ENCODE data around the gene PIK3R4. TPM values are rescaled to one million over a fixed set of nuclear protein-coding genes. Genes with fewer than 3 reads are reported as not detected.

Gene PIK3R4
- total and polyA plus RNA-seq, 2 experiments from 2014 or later: 19.4 to 23.2 TPM

DNA sequence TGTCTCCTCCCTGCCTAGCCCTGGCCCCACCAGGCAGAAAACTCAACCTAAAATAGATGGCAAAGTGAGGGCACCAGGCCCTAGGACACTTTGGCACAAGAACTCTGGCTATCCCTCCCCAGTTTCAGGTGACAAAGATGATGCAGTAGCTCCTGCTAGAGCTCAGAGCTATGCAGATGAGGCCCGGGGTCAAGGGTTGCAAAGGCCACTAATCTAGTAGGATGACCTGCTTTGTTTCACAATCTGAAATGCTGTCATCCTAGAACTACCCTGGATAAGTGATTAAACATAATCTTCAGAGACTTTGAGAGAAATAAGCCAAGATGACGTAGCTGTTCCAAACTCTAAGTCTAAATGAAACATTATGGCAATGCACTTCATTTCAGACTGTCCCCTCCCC lies 24.0 kb upstream of the PIK3R4 start:
- Histone ChIP-seq H3K27me3 (peaks cover 2% of the 10 kb centered on the region), H3K4me3 (no peak overlapping the region), H3K4me1 (ENCODE audit: low read depth) (no peaks in the 10 kb centered on the region), H3K27ac (no peak overlapping the region), H3K36me3 (no peaks in the 10 kb centered on the region), H3K9me3 (ENCODE audit: low read depth) (no peaks in the 10 kb centered on the region)
- TF ChIP-seq, protein P1, sequence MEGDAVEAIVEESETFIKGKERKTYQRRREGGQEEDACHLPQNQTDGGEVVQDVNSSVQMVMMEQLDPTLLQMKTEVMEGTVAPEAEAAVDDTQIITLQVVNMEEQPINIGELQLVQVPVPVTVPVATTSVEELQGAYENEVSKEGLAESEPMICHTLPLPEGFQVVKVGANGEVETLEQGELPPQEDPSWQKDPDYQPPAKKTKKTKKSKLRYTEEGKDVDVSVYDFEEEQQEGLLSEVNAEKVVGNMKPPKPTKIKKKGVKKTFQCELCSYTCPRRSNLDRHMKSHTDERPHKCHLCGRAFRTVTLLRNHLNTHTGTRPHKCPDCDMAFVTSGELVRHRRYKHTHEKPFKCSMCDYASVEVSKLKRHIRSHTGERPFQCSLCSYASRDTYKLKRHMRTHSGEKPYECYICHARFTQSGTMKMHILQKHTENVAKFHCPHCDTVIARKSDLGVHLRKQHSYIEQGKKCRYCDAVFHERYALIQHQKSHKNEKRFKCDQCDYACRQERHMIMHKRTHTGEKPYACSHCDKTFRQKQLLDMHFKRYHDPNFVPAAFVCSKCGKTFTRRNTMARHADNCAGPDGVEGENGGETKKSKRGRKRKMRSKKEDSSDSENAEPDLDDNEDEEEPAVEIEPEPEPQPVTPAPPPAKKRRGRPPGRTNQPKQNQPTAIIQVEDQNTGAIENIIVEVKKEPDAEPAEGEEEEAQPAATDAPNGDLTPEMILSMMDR (IDR thresholded peaks at IDR 0.05; ENCODE audit: low read depth, low read length): no peak
- DNase-seq (ENCODE audit: low read depth in 1 of 2, low spot score in 1 of 2): no peak

DNA sequence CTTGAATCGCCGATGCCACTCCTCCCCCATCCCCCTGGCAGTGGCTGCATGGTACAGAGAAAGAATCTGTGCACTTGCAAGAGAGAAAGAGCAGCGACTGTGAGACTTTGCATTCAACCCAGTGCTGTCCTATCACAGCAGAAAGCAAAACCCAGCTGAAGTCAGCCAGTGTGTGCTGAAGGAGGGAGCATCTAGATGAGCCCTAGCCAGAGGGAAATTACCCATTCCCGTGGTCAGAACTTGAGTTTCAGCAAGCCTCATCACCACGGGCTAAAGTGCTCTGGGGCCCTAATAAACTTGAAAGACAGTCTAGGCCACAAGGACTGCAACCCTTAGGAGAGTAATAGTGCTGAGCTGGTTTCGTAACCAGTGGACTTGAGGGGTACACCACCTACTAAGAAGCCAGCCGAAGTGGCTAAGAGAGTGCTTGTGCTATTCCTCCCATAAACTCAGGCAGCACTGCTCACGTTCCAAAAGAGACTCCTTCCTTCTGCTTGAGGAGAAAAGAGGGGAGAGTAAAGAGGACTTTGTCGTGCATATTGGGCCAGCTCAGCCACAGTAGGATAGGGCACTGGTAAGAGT lies 15.2 kb upstream of the PIK3R4 start:
- no peak for DNase-seq (ENCODE audit: low read depth in 1 of 2, low spot score in 1 of 2)

DNA sequence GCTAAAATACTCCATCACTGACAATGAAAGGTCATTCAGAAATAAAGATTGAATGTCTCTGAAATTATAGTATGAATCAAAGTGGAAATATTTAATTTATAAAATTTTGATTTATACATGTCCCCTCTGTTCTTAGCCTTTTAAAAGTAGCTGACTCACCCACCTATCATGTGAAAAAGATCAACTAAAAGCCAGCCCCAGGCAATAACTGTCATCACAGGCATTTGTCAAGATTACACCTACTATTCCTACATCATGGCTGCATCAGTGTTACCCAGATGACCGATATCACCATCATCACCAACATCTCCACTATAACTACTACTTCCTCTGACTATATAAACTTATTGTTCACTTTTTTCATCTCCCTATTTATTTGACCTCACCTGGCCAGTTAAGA lies 14.3 kb upstream of the PIK3R4 start:
- no peaks in the 10 kb centered on the region for H3K9me3 ChIP-seq (ENCODE audit: low read depth)
- no peak overlapping the region for H3K4me3 ChIP-seq
- no peaks in the 10 kb centered on the region for H3K27me3 ChIP-seq
- TF ChIP-seq, protein P1 (IDR thresholded peaks at IDR 0.05; ENCODE audit: low read depth, low read length): no peak
- H3K4me1 ChIP-seq (ENCODE audit: low read depth): no peaks in the 10 kb centered on the region
- no peaks in the 10 kb centered on the region for H3K36me3 ChIP-seq
- H3K27ac ChIP-seq: no peak overlapping the region
- DNase-seq (ENCODE audit: low read depth in 1 of 2, low spot score in 1 of 2): no peak

More for the DNA sequence above, 15.2 kb upstream of the PIK3R4 start:
- Histone ChIP-seq H3K4me3 (no peak overlapping the region), H3K4me1 (ENCODE audit: low read depth) (no peaks in the 10 kb centered on the region), H3K9me3 (ENCODE audit: low read depth) (no peaks in the 10 kb centered on the region), H3K27me3 (no peaks in the 10 kb centered on the region), H3K27ac (no peak overlapping the region), H3K36me3 (no peaks in the 10 kb centered on the region)
- TF ChIP-seq, protein P1 (IDR thresholded peaks at IDR 0.05; ENCODE audit: low read depth, low read length): no peak

DNA sequence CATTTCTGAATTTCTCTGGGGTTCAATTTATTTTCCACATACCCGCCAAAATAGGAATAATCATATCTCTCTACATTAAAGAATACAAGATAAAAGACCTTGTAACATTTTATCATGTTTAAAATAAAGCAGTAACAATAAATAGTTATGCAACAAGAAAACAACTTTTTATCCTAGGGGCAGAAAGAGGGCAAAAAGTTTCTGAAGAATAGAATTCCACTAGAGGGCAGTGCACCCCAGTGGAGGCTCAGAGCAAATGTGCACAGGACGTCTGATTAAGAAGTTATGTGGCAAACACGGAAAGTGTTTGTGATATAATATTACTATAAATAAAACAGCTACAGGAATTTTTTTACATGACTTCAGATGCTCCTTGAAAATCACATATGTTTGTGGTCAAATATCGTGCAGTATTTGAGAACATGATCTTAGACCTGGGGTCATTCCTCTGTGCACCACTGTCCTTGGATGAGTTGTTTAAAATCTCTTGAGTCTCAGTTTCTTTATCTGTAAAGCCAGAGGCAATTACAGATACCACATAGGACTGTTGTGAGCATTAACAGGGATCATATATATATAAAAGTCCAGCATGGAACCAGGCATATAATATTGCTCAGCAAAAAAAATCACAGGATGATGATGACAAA lies 13.2 kb upstream of the PIK3R4 start:
- no peaks in the 10 kb centered on the region for H3K4me1 ChIP-seq (ENCODE audit: low read depth)
- no peaks in the 10 kb centered on the region for H3K27me3 ChIP-seq
- no peak overlapping the region for H3K4me3 ChIP-seq
- TF ChIP-seq, protein P1 (IDR thresholded peaks at IDR 0.05; ENCODE audit: low read depth, low read length): peak; percentile 76
- no peak overlapping the region for H3K27ac ChIP-seq
- H3K36me3 ChIP-seq: no peaks in the 10 kb centered on the region
- no peaks in the 10 kb centered on the region for H3K9me3 ChIP-seq (ENCODE audit: low read depth)
- DNase-seq (ENCODE audit: low read depth in 1 of 2, low spot score in 1 of 2): peak; percentile 71 to 81

DNA sequence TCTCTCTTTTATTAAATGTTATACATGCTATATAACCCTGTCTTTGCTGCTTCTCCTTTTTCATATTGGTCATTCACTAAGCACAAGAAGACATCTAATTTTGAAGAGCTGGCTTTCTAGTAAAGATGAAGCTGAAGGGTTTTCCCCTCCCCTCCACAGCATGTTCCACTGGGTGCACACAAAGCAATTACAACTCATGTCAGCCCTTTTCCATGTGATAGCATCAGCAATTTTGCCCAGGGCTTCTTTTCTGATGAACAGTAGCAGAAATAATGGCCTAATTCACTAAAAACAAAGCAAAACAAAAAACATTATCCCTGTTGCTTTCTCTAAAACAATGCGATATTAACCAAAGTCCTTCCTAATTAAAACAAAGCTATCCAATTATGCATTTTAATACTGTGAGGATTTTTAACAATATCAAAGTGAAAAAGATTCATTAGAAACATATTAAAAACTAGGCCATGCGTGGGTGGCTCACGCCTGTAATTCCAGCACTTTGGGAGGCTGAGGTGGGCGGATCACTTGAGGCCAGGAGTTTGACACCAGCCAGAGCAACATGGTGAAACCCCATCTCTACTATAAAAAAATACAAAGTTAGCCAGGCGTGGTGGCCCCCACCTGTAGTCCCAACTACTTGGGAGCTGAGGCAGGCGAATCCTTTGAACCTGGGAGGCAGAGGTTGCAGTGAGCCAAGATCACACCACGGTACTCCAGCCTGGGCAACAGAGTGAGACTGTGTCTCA lies 12.2 kb upstream of the PIK3R4 start:
- no peak overlapping the region for H3K4me3 ChIP-seq
- H3K9me3 ChIP-seq (ENCODE audit: low read depth): no peaks in the 10 kb centered on the region
- no peaks in the 10 kb centered on the region for H3K4me1 ChIP-seq (ENCODE audit: low read depth)
- no peaks in the 10 kb centered on the region for H3K36me3 ChIP-seq
- H3K27ac ChIP-seq: no peak overlapping the region
- no peaks in the 10 kb centered on the region for H3K27me3 ChIP-seq
- no peak for DNase-seq (ENCODE audit: low read depth in 1 of 2, low spot score in 1 of 2)
- TF ChIP-seq, protein P1 (IDR thresholded peaks at IDR 0.05; ENCODE audit: low read depth, low read length): no peak

Data from cardiac muscle cell (in vitro differentiated cells and primary cell).